ACHN (cell line): ENCODE results near the gene AMN.

Experiments
- DNase-seq: peaks from one replicate; pipeline ENCODE4 v3.0.0-alpha.2; 2015
- in situ Hi-C: cut with HindIII; loops from 2 replicates; pipeline ENCODE4 v1.10.0; 2017; ENCODE audit warnings: low sequenced_read_pairs, low pct_ligation_motif_present, low pct_unique_long_range_greater_than_20kb

The AMN gene

DNA sequence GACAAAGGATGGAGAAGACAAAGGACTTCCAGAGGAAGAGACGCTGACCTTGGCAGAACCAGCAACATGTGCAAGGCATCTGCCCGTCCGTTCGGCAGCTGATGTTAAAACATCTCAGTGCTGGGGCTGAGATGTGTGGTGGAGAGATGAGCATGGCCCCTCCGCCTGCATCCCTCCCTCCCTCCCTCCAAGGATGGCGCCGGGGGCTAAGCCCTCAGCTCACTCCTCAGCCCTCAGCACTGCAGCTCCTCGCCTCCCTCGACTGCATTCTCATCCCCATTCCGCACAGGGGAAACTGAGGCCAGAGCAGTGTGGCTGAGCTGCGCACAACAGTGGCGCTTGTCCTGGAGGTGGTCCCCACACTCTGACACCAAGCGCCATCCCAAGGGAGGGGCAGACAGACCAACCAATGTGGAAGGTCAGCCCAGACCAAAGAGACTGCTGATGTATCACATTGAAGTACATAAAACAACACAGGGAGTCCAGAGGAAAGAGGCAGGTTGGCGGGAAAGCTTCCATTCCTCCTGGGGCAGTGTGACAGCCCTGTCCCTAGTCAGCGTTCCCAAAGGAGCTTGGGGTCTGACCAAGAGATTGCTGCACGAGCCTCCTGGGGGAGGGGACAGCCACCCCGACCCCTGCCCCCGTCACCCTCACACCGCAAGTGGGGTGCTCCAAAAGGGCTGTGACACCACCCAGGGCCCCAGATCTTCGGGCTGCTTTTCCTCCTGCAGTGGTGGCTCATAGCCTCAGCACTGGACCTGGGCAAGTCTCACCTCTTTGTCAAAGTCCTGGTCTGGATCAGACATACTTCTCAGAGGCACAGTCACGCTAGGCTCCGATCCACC lies 15.1 kb downstream of the AMN start:
- in situ Hi-C loops = no loop called here
- no peak for DNase-seq

DNA sequence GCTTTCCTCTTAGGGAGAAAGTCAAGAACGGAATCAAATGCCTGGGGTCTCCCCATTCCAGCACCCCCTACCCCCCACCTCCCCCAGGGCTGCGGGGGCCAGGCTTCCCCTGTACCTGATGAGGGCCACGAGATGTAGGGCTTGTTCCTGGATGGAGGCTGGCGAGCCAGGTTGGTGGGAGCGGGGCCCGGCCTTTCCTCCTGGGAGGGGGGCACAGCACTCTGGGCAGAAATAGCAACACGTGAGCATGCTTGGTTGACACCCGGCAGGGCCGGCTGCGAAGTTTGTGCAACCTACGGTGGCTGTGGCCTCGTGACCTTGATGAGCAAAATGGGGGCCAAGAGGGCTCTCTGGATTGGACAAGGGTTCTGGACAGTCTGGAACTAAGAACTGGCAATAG lies 15.7 kb downstream of the AMN start:
- in situ Hi-C loops = no loop called here

DNA sequence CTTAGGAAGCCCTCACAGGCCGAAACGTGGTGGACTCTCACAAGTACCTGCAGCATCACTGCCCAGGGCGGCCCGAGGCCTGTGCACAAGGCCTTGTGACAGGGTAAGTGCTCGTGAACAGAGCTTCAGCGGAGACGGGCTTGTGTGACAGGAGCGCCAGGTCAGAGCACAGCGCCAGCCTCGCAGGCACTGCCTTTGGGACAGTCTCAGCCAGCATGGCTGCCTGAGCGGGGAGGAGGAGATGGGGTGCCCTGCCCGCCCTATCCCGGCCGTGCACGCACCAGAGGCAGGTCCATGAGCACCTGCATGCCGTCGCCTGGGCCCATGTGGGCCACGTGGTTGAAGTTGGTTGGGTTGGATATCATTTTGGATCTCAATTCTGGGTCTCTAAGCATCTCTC lies 16.9 kb downstream of the AMN start:
- no peak for DNase-seq
- in situ Hi-C loops = no loop called here

More for the DNA sequence above, 15.7 kb downstream of the AMN start:
- DNase-seq = no peak

DNA sequence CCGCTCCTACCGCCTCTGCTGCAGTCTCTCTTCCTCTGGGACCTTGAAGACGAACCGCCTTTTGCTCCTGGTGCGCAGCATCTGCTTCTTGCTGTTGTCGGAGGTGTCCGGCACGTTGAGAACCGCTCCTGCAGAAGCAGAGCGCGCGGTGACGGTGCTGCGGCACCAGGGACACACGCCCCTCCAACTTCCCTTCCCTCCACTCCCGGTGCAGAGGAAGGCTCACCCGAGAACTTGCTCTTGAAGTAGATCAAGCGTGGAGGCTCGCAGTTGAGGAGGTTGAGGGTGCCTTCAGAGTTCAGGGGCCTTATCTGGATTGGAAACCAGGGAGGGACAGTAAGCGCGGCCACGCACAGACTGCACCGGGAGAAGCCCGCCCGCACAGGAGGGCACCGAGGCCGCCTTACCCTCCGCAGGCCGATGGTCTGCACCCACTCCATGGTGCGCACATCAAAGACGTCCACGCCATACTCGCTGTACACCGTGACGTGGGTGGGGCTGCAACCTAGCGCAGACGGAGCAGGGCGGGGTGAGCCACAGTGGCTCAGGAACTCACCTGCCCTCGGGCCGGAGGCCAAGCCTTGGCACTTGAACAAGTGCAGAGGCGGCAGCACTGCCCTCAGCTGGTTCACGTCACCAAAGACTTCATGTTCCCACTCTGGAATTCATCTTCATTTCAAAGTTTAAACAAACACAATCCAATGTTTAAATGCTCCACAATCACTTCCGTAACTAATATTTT lies 17.5 kb downstream of the AMN start:
- DNase-seq = no peak
- in situ Hi-C loops = no loop called here

DNA sequence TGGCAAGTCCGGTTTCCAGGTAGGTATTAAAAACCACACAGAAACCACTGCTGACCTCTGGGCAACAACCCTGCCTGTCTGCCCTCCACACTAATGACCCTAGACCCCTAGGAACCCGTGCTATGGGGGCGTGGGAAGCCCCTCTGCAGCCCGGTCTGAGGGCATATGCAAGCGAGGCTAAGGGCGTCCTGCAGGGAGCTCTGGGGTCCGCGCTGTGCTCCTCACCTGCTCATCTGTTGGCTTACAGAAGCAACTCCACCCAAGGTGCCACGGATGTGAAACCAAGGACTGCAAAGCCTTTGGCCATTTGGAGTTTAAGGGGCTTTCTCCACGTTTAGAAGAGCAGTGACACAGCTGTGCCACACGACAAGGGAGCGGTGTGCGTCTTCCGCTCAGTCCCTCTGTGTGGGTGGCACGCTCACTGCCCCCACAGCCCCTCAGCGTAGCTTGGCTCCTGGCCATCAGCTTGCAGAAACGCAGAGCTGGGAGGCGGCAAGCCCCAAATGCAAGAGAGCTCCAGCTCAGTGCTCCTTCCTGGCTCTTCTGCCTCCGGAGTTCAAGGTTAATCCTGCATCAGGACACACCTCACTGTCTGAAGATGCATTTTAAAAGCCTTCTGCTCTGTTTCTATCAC lies 18.4 kb downstream of the AMN start:
- in situ Hi-C loops = no loop called here
- no peak for DNase-seq

DNA sequence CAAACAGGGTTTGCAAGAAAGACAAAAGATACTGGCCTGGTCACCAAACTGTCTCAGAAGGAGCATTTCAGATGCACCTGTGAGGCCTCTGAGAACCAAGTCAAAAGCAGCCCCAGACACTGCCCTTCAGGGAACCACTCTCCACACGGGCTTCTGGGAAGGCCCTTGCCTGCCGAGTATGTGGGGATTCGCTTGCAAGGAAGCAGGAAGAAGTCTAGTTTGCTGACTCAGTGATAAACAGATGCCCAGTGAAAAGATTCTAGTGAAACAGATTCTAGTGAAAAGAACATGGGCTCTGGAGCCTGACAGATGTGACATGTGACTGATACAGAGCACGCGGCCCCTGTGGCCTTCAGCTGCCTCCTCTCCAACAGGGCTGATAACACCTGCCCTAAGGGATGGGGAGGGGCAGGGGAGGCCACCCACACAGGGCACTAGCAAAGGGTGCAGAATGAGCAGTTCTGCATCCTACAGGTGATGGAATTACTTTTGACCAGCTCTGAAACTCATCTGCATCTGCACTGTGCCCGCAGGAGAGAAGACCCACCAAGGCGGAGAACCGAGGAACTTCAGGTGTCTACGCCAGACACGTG lies 19.1 kb downstream of the AMN start:
- DNase-seq = no peak
- in situ Hi-C loops = no loop called here

DNA sequence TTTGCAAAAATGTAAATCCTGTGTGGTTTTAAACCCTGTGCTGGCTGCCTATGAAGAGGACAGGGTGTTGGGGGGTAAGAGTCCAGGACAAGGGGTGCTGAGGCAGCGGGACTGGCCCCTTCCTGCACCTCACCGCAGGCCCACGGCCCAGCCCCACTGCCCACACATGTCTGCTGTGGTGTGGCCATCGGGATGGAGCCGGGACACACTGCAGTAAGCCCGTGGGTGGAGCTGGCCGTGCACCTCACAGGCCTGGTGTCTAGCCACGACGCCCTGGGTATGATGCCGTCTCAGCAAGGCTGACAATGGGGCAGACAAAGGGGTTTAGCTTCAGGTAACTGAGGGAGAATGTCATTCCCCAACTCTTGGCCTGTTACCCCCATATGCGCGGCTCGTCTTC lies 19.6 kb downstream of the AMN start:
- no peak for DNase-seq
- in situ Hi-C loops = no loop called here

DNA sequence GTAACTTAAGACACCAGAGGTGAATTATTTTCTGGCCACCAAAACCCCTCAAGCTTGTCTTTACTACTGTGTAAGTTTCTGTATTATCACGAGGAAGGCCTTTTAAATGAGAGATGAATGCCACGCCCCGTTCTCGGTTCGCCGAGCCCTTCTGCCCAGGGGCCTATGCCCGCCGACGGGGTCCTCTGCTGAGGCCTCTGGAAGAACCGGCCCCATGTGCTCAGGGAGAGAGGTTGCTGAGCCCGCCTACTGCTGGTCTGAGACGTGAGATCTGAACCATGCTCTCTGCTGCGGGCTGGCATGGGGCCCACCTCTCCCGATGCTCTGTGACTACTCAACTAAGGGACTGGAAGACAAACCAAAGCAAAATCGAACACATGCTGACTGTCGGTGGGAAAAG lies 21.0 kb downstream of the AMN start:
- DNase-seq = no peak
- in situ Hi-C loops = no loop called here

DNA sequence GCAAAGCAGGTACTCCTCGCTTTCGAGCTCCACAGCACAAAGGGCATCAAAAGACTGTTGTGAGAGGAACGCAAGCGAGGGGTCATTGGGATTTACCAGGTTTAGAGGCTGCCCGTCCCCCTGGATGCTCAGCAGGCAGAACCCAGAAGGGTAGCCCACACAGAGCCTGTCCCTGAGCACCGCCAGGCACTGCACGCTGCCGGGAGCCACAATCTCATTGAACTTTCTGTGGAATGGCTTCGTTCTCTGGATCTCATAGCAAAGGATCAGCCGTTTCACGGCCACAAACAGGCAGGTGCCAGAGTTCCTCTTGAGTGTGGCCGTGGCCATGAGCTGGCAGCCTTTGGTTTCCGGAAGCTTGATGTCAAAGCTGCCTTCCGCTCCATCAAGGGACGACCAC lies 21.5 kb downstream of the AMN start:
- no peak for DNase-seq
- in situ Hi-C loops = no loop called here

DNA sequence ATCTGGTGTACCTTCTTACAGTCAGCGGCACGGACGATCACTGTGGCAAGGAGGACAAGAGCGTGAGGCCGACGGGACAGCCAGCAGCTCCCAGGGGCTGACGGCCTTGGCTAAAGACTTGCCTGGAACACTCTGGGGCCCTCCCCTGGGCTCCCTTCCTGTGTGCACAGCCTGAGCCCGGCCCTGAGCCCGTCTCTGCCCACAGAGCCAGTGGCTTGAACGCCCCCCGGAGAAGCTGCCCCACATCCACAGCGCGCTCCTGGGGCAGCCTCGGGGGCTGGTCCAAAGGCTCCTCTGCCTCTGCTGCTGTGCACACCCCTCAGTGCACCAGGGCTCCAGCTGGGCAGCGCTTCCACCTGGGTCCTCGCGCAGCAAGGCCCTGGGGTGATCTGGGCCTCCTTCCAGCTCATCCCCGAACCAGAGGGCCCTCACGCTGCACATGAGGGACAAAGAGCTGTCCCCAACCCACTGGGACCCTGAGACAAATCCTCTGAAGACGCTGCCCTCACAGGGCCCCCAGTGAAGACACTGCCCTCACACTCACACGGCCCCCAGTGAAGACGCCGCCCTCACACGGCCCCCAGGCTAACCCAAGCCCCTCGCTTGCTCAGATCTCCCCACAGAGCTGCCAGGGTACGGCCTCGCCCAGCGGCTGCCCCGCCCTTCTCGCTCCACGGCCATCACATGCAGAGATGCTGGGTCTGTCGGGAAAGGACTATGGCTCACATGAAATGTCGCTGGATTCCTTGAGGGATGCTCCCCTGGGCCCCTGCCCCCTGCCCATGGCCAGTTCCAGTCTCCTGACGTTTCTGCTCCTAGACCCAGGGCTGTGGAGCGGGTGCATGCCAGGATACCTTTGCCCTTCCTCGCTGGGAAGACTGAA lies 22.2 kb downstream of the AMN start:
- in situ Hi-C loops = no loop called here
- no peak for DNase-seq

DNA sequence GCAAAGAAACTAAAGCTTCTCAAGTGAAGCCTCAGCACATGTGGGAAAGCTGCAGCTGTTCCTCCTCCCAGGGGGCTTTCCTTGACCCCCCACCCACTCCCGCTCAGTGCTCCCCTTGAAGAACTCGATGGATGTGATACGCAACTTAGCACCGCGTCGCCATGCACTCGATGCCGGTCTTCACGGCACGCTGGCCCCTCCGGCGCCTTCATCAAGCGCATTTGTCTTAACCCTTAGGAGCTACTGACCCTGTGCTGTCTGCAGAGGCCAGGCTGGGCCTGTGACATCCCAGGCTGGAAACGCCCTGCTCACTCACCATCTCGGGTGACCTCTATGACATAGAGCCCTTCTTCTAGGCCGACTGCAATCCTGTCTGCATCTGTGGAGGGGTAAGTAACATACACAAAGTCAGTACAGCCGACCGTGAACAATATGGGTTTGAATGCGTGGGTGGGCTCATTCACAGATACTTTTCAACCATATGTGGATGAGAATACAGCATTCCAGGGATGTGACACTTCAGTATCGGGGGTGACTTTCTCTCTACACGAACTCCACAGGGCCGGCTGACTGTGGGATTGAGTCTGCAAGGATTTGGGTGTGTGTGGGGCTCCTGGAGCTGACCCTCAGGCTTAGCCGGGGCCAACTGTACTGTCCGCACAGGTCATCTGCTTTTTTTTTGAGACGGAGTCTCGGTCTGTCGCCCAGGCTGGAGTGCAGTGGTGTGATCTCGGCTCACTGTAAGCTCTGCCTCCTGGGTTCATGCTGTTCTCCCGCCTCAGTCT lies 23.1 kb downstream of the AMN start:
- in situ Hi-C loops = no loop called here
- DNase-seq = no peak

DNA sequence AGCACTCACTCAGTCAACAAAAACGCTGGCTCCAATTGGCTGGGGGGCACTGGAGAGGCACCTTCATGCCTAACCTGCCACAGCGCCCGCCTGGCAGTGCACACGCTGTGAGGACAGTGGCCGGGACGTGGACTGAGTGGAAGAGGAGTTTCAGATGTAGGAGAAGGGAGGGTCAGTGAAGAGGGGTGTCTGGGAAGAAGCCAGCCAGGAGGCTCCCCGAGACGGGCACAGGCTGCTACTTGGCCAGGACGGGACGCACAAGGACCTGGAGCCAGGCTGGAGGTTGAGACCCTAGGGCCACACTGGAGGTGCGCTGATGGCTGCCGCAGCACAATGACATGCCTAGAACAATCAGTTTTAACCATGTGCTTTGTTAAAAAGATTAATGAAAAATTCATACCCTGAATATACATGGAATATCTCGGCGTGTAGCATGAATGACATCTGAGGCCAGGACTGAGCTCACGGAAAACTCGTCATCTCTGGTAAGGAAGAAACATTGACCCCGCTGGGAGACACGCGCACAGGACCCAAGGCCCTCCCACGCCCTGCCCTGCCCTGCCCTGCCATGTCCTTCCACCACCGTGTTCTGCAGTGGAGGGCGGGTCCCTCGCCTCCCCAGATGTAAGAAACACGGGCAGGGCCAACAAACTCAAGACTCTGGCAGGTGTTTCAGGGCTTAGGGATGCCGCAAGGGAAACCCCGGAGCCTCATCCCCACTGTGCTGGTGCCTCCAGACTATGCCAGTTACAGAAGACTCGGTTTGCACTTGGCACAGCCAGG lies 25.0 kb downstream of the AMN start:
- DNase-seq = no peak
- in situ Hi-C loops = no loop called here

DNA sequence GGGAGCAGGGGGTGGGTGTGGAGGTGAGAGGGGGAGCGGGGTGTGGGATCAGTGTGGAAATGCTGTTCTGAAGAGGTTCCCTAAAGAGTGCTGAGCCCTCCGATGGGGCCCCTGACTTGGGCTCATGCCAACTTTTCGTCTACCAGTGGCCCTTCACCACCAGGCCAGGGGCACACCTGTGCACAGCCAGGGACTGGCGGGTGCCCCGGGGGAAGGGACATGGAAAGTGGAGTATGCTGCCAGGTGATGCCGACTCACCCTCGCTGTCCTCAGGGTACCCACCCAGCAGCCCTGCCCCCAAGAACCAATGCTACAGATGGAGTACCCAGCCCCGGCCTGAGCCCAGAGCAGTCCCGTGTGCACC lies 26.2 kb downstream of the AMN start:
- DNase-seq = no peak
- in situ Hi-C loops = no loop called here

DNA sequence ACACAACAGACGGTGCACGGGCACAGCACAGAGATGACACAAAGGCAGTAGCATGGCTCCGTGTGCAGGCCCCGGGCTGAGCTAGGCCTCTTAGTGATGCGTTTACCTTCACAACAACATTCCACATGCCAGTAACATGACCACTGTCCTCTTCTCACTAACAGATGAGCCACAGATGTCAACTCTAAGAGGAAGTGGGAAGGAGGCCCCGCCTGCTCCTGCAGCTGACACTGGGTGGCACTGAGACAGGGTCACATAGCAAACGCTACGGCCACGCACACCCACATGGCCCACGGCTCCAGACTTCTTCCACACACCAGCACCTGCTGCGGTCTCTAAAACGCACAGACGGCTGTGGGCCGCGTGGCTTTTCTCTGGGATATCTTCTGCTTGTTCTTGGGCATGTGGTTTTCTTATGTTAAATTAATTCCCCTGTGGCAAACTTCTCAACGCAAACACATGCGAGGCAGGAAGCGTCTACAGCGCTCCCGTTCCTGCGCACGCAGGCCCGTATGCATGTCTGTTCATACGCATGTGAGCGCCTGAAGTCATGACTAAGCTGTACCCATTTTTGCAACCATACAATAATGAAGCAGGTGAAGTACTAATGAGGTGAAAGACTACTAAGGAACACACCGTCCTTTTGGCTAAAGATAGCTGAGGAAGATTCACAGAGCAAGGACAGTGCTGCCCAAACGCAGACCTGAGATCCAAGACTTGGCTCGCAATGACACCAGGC lies 26.8 kb downstream of the AMN start:
- no peak for DNase-seq
- in situ Hi-C loops = no loop called here

DNA sequence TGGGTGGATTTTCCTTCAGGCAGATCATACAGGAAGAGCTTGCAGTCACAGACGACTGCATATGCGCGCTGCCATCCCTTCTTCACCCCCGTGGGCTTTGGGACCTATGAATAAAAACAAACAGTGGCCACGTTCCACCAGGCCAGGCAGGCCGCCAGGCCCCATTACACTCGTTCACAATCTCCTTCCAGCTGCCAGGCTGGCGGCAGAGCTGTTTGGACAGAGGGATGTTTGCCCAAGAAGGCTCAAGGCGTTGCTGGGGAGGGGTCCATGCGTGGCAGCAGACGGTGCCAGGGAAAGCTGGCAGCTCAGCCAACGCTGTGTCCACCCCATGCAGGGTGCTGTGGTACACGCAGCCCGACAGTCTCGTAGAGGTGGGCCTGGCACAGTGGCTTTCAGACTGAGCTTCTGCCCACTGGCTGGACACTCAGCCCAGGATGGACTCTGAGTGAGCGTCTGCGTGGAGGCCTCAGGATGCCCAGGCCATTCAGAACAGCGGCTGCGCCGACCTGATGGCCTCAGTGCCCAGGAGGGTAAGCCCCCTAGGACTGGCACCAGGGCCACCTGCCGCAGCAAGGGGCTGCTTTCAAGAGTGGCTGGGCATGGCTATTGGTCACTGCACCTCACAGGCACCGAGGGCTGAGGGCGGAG lies 27.5 kb downstream of the AMN start:
- in situ Hi-C loops = no loop called here
- DNase-seq = no peak

DNA sequence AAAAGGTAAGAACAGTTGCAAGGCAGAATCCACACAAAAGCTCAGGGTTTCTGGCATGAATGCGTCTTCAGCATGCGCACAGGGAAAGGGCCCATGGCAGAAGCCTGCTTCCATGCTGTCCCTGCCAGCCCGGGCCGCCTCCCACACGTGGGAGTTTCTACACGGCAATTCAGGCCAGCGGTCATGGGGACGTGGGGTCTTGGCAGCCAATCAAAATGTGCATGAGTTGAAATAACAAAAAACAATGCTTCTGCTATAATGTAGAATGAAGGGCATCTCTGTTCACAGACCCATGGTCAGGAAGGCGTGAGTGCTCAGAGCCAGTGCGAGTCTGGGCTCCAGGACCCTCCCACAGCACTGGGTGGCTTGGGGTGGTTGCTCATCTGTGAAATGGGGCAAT lies 28.6 kb downstream of the AMN start:
- no peak for DNase-seq
- in situ Hi-C loops = no loop called here
